SH-SY5Y (cell line): ENCODE results near the gene OPN4.

ENCODE experiments used
- GATA2 ChIP-seq: IDR thresholded peaks from 2 replicates; pipeline ENCODE4 v1.6.1; 2011; ENCODE audit warnings: mild to moderate bottlenecking, low read depth, low read length
- GATA3 ChIP-seq: IDR thresholded peaks from 2 replicates; pipeline ENCODE4 v1.6.1; 2011; ENCODE audit warnings: low read depth, mild to moderate bottlenecking, low read length, moderate library complexity

- no peak for TF ChIP-seq GATA2
- TF ChIP-seq GATA3, result no peak
Measured at GRCh38 chr10:86611386-86611785, 43.0 kb upstream of the OPN4 start.
